K562 (cell line): Measurements from ENCODE around the gene SERINC3. TPM values are rescaled to one million over a fixed set of nuclear protein-coding genes. Genes with fewer than 3 reads are reported as not detected.

Source experiments
- ATAC-seq: fragments of 200-7000 bp; cut with Tn5 transposase; 3 replicates; pipeline ENCODE4 v1.9.1; 2020; ENCODE audit warnings: moderate library complexity
- BruUV-seq: library from RNA; stranded (reverse); fragments of 400-500 nt; replicated peaks from 2 replicates; lab custom pipeline; 2021; lab: Mats Ljungman, UMichigan
- CTCF ChIA-PET: fragments of 300-600 bp; formaldehyde crosslinking; extraction: SDS; loops from one replicate; lab custom pipeline; 2021; ENCODE audit warnings: low intra/inter-chr PET ratio; lab: Yijun Ruan, JAX
- POLR2A ChIA-PET: fragments of 300-600, 350-650 bp; sonication (Branson Sonifier 250); formaldehyde crosslinking; extraction: SDS; loops from one replicate; lab custom pipeline; 2021; ENCODE audit warnings: antibody characterized with exemption, inconsistent platforms; lab: Yijun Ruan, JAX
- DNase-seq, 4 experiments: peaks; one replicate each; pipeline versions ENCODE4 v3.0.0 to v3.0.0-alpha.2; 2011 to 2018; ENCODE audit warnings: low spot score in 3 of 4, mixed read lengths in 3 of 4; ENCODE audit errors: extremely low read depth in 1 of 4
- FAIRE-seq: peaks from 2 replicates; lab custom pipeline; 2011; peaks lifted over from hg19 to GRCh38; lab: Jason Lieb, UNC
- H2AFZ ChIP-seq: 2 replicates; pipeline ENCODE4 v1.6.0; 2011; ENCODE audit warnings: low read depth, low read length, control low read depth, inconsistent platforms
- H3K27ac ChIP-seq: fragments of 200-600 bp; 3 replicates; pipeline ENCODE4 v1.8.0; 2011; ENCODE audit warnings: low read depth, mild to moderate bottlenecking, control low read depth, inconsistent platforms, low read length, moderate library complexity, mixed read lengths; ENCODE audit errors: extremely low read depth
- H3K27me3 ChIP-seq, 2 experiments: fragments of 300-600 bp in 1 of 2; 2 replicates in 1 of 2; 3 replicates in 1 of 2; pipeline versions ENCODE4 v1.6.0 to v1.8.0; 2011; ENCODE audit warnings: inconsistent platforms in 2 of 2, low read length in 2 of 2, mild to moderate bottlenecking in 1 of 2, mixed read lengths in 1 of 2, moderate library complexity in 1 of 2; ENCODE audit not compliant: control insufficient read depth in 2 of 2, insufficient read depth in 2 of 2
- H3K36me3 ChIP-seq: fragments of 300-600 bp; 3 replicates; pipeline ENCODE4 v1.8.0; 2011; ENCODE audit warnings: mild to moderate bottlenecking, low read length, inconsistent platforms; ENCODE audit not compliant: control insufficient read depth, insufficient read depth
- H3K4me1 ChIP-seq, 2 experiments: fragments of 200-600 bp in 1 of 2; replicated peaks in 1 of 2; 2 replicates in 1 of 2; 3 replicates in 1 of 2; pipeline versions ENCODE4 v1.5.1 to v1.8.0; 2011; ENCODE audit warnings: inconsistent platforms in 2 of 2, low read length in 2 of 2, mild to moderate bottlenecking in 1 of 2, mixed read lengths in 1 of 2, moderate library complexity in 1 of 2; ENCODE audit not compliant: control insufficient read depth in 2 of 2, insufficient read depth in 2 of 2
- H3K4me2 ChIP-seq: 2 replicates; pipeline ENCODE4 v1.6.1; 2011; ENCODE audit warnings: low read length, control low read depth, inconsistent platforms, mixed read lengths; ENCODE audit not compliant: insufficient read depth
- H3K4me3 ChIP-seq: fragments of 200-600 bp; sonication (generic), shearing (Covaris generic); 2 replicates; pipeline ENCODE4 v1.5.1; 2016; ENCODE audit warnings: control low read depth, inconsistent platforms
- H3K79me2 ChIP-seq: fragments of 200-600 bp; 3 replicates; pipeline ENCODE4 v1.8.0; 2011; ENCODE audit warnings: low read length, inconsistent platforms; ENCODE audit not compliant: control insufficient read depth, insufficient read depth
- H3K9ac ChIP-seq, 2 experiments: 2 replicates each; pipeline versions ENCODE4 v1.6.0 to v1.6.1; 2011; ENCODE audit warnings: low read depth in 2 of 2, low read length in 2 of 2, control low read depth in 1 of 2, inconsistent platforms in 1 of 2, mild to moderate bottlenecking in 1 of 2, mixed read lengths in 1 of 2; ENCODE audit not compliant: insufficient read depth in 1 of 2
- H3K9me1 ChIP-seq: one replicate; pipeline ENCODE4 v1.6.0; 2011; ENCODE audit warnings: inconsistent platforms, mild to moderate bottlenecking, low read length, moderate library complexity; ENCODE audit not compliant: control insufficient read depth, insufficient read depth
- H3K9me3 ChIP-seq: replicated peaks from 2 replicates; pipeline ENCODE4 v1.5.1; 2011; ENCODE audit warnings: low read depth, low read length, inconsistent platforms; ENCODE audit not compliant: control insufficient read depth, insufficient read depth
- H4K20me1 ChIP-seq: replicated peaks from 2 replicates; pipeline ENCODE4 v1.6.1; 2011; ENCODE audit warnings: low read length, inconsistent platforms, mixed read lengths; ENCODE audit not compliant: control insufficient read depth, insufficient read depth
- CHD2 ChIP-seq: IDR thresholded peaks from 2 replicates; pipeline ENCODE4 v1.6.1; 2011; ENCODE audit warnings: low read depth, low read length
- MLLT1 ChIP-seq, 2 experiments: fragments of 450-650 bp; IDR thresholded peaks; 2 replicates each; pipeline ENCODE4 v1.6.1; 2016
- PML ChIP-seq: IDR thresholded peaks from 2 replicates; pipeline ENCODE4 v1.6.1; 2012; ENCODE audit warnings: low read length, inconsistent platforms
- ZNF12 ChIP-seq: sonication (generic); formaldehyde crosslinking; IDR thresholded peaks from 2 replicates; pipeline ENCODE4 v1.4.0; 2020; ENCODE audit warnings: mild to moderate bottlenecking, missing genetic modification reagents
- ZNF280B ChIP-seq: fragments of 250-450 bp; sonication (Bioruptor Pico); IDR thresholded peaks from 2 replicates; pipeline ENCODE4 v1.5.1; 2021; ENCODE audit warnings: mild to moderate bottlenecking
- WGBS: fragments of 100-300 bp; shearing (Covaris generic); methylation state at CpG from one replicate; pipeline ENCODE4 v1.1.6; 2016; ENCODE audit warnings: low coverage, mixed read lengths; ENCODE audit not compliant: insufficient coverage; ENCODE audit errors: missing lambda C conversion rate; 5-methylcytosine and 5-hydroxymethylcytosine counted together
- in situ Hi-C: fragments of 300-500 bp; cut with MboI; formaldehyde crosslinking; loops from 4 replicates; pipeline ENCODE4 v1.15.0; 2018; ENCODE audit warnings: inconsistent platforms, mixed read lengths
- intact Hi-C: fragments of 100-400 bp; cut with micrococcal nuclease; formaldehyde crosslinking; loops from 2 replicates; pipeline ENCODE4 v1.14.2; 2022
- polyA plus RNA-seq, 8 experiments: library from polyadenylated mRNA; depleted of rRNA in 4 of 8; stranded (reverse) in 5 of 8; unstranded in 3 of 8; fragments of >200 nt; fragmentation: Nextera tagmentation in 2 of 8; fragmentation: Illumina TruSeq in 1 of 8; extraction: Ambion mirVana in 2 of 8; extraction: Trizol in 1 of 8; gene quantifications; 2 replicates each; pipeline versions ENCODE4 v1.2.1 to v1.2.3, GENCODE V29; 2011 to 2014; ENCODE audit warnings: inconsistent platforms in 1 of 8, missing spikeins in 1 of 8
- total RNA-seq, 7 experiments: library from RNA; depleted of rRNA in 6 of 7; stranded (reverse); fragments of >200 nt in 6 of 7; fragmentation: Illumina TruSeq in 2 of 7; extraction: Trizol in 2 of 7; gene quantifications; 2 replicates each; pipeline versions ENCODE4 v1.2.1 to v1.2.3, GENCODE V29; 2011 to 2021; ENCODE audit warnings: low replicate concordance in 1 of 7

The SERINC3 gene
- total and polyA plus RNA-seq, 9 of the 15 experiments (the other 6 are each of a cell fraction or from before 2014, with no cell fraction given), result 24.7 to 107 (median 48.8) TPM

GRCh38 chr20:44501448-44501847 lies 20.4 kb downstream of the SERINC3 start:
- FAIRE-seq, result no peak
- in situ Hi-C loops (no loop called here), intact Hi-C loops (no loop called here)
- CTCF ChIA-PET, result no interaction called here
- no peak overlapping the region for H3K27ac ChIP-seq
- TF ChIP-seq ZNF280B (CRISPR knock-in tag) (no peak), MLLT1 (IDR thresholded peaks at IDR 0.05) (no peak), CHD2 (no peak), ZNF12 (CRISPR knock-in tag) (no peak), PML (no peak)
- TF ChIP-seq, all 486 proteins: peak for 0
- Histone ChIP-seq H2AFZ (no peak overlapping the region), H3K4me3 (no peak overlapping the region), H4K20me1 (no peaks in the 10 kb centered on the region), H3K9ac (no peak overlapping the region), H3K9me3 (no peaks in the 10 kb centered on the region), H3K36me3 (peaks cover 78% of the 10 kb centered on the region), H3K4me1 (no peaks in the 10 kb centered on the region), H3K27me3 (no peaks in the 10 kb centered on the region), H3K9me1 (peaks cover 3% of the 10 kb centered on the region), H3K79me2 (no peaks in the 10 kb centered on the region), H3K4me2 (no peak overlapping the region)
- 89% methylated on average over 5 of the region's 5 CpGs for WGBS
- DNase-seq (no peak), ATAC-seq (no peak)
- POLR2A ChIA-PET, result interaction anchor here (0.8 to 1.5 kb wide), 2 partner anchors 9 to 10 kb away, joined by 4 read pairs; no protein-coding TSS in a partner anchor
- BruUV-seq, result no TSS peak
